Vagina (tissue), 2 donors: ENCODE results near the gene NDUFA11.

Experiments used
- CTCF ChIP-seq, 3 experiments: fragments of 450-650 bp in 2 of 3; fragments of 200-600 bp in 1 of 3; sonication (generic) in 1 of 3; IDR thresholded peaks; one replicate each; pipeline ENCODE4 v1.5.1; 2017 to 2019; ENCODE audit warnings: antibody characterized with exemption in 3 of 3, mild to moderate bottlenecking in 2 of 3, moderate library complexity in 2 of 3
- POLR2AphosphoS5 ChIP-seq, 2 donors: sonication (generic); formaldehyde crosslinking; IDR thresholded peaks; one replicate each; pipeline ENCODE4 v1.9.0; 2017; ENCODE audit warnings: antibody characterized with exemption in 2 of 2, mild to moderate bottlenecking in 2 of 2, low read depth in 1 of 2; ENCODE audit not compliant: insufficient read depth in 1 of 2

GRCh38 chr19:5947435-5947834 lies 43.8 kb upstream of the NDUFA11 start:
- TF ChIP-seq POLR2AphosphoS5 (IDR thresholded peaks at IDR 0.05; ENCODE audit: insufficient read depth in 1 of 2, low read depth in 1 of 2) = peak; percentile 61 to 82
- TF ChIP-seq CTCF (IDR thresholded peaks at IDR 0.05) = no peak
